ENCODE data around the gene RNGTT.
"Not testable (repeated sequence)": the region's sequence is repeated elsewhere in the genome, so short reads cannot be mapped to it uniquely, and the experiment has no call there.

The RNGTT gene

GRCh38 chr6:88864359-88865054 lies 98.9 kb downstream of the RNGTT start:
- DNase-seq (ENCODE audit: low spot score): no peak

- DNase-seq (ENCODE audit: low spot score): no peak
These were observed 103.1 kb downstream of the RNGTT start for GRCh38 chr6:88860310-88860709.

- no peak for DNase-seq (ENCODE audit: low spot score)
These were observed 105.0 kb downstream of the RNGTT start for GRCh38 chr6:88858455-88858854.

- DNase-seq (ENCODE audit: low spot score): no peak
These were observed 106.9 kb downstream of the RNGTT start for GRCh38 chr6:88856566-88856965.

- no peak for DNase-seq (ENCODE audit: low spot score)
These were observed 107.8 kb downstream of the RNGTT start for GRCh38 chr6:88855541-88856147.

- DNase-seq (ENCODE audit: low spot score): no peak
These were observed 110.6 kb downstream of the RNGTT start for GRCh38 chr6:88852775-88853174.

GRCh38 chr6:88852000-88852399 lies 111.4 kb downstream of the RNGTT start:
- DNase-seq (ENCODE audit: low spot score): no peak

GRCh38 chr6:88848870-88849269 lies 114.5 kb downstream of the RNGTT start:
- no peak for DNase-seq (ENCODE audit: low spot score)

- no peak for DNase-seq (ENCODE audit: low spot score)
These were observed 120.4 kb downstream of the RNGTT start for GRCh38 chr6:88843040-88843439.

GRCh38 chr6:88842320-88842719 lies 121.1 kb downstream of the RNGTT start:
- DNase-seq (ENCODE audit: low spot score): no peak

GRCh38 chr6:88840796-88841539 lies 122.5 kb downstream of the RNGTT start:
- no peak for DNase-seq (ENCODE audit: low spot score)

GRCh38 chr6:88840289-88840688 lies 123.1 kb downstream of the RNGTT start:
- DNase-seq (ENCODE audit: low spot score): no peak

- no peak for DNase-seq (ENCODE audit: low spot score)
These were observed 124.1 kb downstream of the RNGTT start for GRCh38 chr6:88839280-88839679.

GRCh38 chr6:88835210-88835609 lies 128.2 kb downstream of the RNGTT start:
- DNase-seq (ENCODE audit: low spot score): no peak

GRCh38 chr6:88833071-88833470 lies 130.3 kb downstream of the RNGTT start:
- DNase-seq (ENCODE audit: low spot score): not testable (repeated sequence)

GRCh38 chr6:88827599-88827998 lies 135.8 kb downstream of the RNGTT start:
- not testable (repeated sequence) for DNase-seq (ENCODE audit: low spot score)

- DNase-seq (ENCODE audit: low spot score): no peak
These were observed 137.6 kb downstream of the RNGTT start for GRCh38 chr6:88825856-88826255.

GRCh38 chr6:88823998-88824397 lies 139.4 kb downstream of the RNGTT start:
- DNase-seq (ENCODE audit: low spot score): no peak

- DNase-seq (ENCODE audit: low spot score): no peak
These were observed 147.9 kb downstream of the RNGTT start for GRCh38 chr6:88815491-88815890.

GRCh38 chr6:88814909-88815308 lies 148.5 kb downstream of the RNGTT start:
- DNase-seq (ENCODE audit: low spot score): no peak

- no peak for DNase-seq (ENCODE audit: low spot score)
These were observed 150.4 kb downstream of the RNGTT start for GRCh38 chr6:88813045-88813444.

- DNase-seq (ENCODE audit: low spot score): no peak
These were observed 152.7 kb downstream of the RNGTT start for GRCh38 chr6:88810701-88811100.

- DNase-seq (ENCODE audit: low spot score): no peak
These were observed 153.3 kb downstream of the RNGTT start for GRCh38 chr6:88810089-88810488.
